HuH-7 (cell line): ENCODE results near the gene EHBP1L1.

Source experiments
- DNase-seq: peaks from one replicate; pipeline ENCODE4 v3.0.0; 2011; ENCODE audit warnings: low spot score

The EHBP1L1 gene

DNA sequence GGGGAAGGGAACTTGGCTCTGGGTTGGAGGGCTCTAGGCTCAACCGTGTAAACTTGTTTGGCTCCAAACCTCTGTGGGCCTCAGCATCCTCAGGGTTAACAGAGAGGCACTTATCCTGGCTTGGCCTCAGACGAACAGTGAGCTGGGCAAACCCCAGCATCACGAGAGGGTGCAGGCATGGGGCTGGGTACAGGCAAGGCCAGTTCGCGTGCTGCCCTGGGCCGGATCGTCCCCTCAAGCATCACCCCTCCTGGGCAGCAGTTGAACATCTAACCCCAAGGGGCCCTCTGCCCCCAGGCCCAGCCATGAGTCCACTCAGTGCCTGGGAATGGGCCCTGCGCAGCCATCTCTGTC lies 1.9 kb downstream of the EHBP1L1 start:
- no peak for DNase-seq

DNA sequence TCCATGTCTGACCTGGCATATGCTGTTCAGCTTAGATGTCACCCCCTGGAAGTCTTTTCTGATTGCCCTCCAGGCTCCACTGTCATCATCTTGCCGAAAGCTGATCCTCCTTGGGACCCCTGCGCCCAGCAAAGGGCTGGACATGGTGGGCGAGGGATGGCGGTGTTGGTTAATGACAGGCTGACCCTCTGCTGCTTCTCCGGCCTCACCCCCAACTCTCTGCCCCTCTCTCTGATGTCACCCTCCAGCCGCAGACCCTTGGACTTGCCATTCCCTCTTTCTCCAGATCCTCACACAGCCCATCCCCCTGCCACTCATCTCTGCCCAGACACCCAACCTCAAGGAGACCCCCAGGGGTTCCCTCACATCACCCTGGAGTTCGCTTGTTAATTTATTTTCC lies 2.3 kb downstream of the EHBP1L1 start:
- no peak for DNase-seq

DNA sequence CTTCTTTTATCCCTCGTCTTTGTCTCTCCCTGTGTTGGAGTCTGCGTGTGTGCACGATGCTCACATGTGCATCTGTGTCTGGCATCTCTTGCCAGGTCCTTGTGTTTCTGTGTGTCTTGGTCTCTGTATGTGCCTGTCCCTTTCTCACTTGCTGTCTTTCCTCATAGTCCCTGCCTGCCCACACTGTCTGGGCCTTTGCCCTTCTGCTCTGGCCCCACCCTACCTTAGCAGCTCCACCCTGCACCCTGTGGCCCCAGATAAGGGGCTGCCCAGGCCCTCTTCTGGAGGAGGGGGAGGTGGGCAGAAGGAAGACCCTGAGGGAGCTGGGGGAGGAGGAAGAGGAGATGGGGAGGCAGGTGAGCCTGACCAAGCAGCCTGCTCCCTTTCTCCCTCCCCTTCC lies 2.8 kb downstream of the EHBP1L1 start:
- DNase-seq = no peak

DNA sequence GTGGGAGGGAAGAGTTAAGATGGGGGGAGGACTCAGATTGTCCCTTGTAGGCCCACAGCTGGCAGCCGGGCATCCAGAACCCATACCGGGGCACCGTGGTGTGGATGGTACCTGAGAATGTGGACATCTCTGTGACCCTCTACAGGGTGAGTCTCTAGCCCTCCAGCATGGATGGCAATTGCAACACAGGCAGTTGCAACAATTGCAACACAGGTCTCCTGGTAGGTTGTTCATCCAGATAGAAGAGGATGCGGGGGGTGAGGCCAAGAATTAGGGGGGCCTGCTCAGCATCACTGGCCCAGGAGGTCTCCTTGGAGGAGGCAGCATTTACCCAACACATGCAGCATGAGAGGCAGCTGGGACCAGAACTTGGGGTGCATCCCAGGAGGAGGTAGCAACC lies 3.4 kb downstream of the EHBP1L1 start:
- no peak for DNase-seq

DNA sequence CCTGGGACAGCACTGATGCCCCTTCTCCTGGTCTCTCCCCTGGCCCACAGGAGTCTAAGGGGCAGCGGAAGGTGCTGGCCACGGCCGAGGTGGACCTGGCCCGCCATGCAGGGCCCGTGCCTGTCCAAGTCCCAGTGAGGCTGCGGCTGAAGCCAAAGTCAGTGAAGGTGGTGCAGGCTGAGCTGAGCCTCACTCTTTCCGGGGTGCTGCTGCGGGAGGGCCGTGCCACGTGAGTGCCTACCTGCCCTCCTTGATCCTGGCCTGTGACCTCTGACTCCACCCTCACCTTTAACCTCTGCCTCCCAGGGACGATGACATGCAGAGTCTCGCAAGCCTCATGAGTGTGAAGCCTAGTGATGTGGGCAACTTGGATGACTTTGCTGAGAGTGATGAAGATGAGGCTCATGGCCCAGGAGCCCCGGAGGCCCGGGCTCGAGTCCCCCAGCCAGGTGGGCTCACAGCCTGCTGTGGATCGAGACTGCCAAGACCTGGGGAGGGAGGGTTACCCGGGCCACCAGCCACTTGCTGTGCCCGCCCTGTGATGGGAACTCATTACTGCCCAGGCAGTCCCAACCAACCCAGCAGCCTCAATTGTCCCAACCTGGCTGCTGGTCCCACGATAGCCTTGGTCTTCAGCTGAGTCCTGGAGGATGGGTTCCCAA lies 4.3 kb downstream of the EHBP1L1 start:
- DNase-seq = no peak

DNA sequence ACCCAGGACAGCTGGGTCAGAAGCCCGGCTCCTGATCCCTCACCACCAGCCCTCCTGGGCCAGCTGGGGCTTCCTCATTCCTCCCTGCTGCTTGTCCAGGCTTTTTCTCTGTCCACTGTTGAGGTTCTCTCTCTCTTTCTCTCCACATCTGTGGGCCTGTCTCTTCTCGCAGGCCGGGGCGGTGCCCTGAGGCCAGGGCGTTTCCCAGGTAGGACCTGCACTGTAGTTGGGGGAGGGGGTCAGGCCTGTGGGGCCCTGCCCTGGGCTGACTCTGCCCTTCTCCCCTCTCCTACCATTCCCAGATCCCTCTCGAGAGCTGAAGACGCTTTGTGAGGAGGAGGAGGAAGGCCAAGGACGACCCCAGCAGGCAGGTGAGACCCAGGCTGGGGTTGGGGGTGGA lies 4.9 kb downstream of the EHBP1L1 start:
- DNase-seq = no peak

DNA sequence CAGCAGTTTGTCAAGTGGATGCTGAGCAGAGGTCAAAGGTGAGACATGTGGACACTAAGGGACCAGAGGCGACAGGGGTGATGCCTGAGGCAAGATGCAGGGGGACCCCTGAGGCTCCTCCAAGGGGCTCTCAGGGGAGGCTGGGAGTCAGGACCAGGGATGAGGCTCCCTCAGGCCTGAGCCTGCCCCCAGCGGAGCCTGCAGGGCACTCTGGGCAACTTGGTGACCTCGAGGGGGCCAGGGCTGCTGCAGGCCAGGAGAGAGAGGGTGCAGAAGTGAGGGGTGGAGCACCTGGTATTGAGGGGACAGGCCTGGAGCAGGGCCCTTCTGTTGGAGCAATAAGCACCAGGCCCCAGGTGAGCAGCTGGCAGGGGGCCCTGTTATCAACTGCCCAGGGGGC lies 6.1 kb downstream of the EHBP1L1 start:
- DNase-seq = no peak

DNA sequence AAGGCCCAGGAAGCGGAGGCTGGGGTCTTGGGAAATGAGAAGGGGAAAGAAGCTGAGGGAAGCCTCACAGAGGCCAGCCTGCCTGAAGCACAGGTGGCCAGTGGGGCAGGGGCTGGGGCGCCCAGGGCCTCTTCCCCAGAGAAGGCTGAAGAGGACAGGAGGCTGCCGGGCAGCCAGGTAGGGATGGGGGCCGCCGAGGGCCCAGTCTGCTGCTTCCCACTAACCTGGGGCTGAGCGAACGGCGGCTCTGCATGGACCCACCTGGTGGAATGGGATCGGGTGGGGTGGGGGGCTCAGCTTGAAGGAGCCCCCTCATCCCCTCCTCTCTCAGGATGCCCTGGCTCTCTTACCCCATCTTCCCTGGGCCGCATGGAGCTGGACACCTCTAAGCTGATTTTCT lies 7.7 kb downstream of the EHBP1L1 start:
- no peak for DNase-seq

DNA sequence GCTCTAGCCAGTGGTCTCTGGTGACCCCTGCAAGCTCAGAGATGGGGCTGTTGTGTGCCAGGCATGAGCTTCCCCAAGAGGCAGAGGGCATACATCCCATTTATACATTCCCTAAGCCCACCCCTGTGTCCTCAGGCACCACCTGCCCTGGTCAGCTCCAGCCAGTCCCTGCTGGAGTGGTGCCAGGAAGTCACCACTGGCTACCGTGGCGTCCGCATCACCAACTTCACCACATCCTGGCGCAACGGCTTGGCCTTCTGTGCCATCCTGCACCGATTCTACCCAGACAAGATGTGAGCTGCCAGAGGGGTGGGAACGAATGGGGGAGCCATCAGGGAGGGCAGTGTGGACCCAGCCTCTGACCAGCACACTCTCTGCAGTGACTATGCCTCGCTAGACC lies 8.3 kb downstream of the EHBP1L1 start:
- DNase-seq = no peak

DNA sequence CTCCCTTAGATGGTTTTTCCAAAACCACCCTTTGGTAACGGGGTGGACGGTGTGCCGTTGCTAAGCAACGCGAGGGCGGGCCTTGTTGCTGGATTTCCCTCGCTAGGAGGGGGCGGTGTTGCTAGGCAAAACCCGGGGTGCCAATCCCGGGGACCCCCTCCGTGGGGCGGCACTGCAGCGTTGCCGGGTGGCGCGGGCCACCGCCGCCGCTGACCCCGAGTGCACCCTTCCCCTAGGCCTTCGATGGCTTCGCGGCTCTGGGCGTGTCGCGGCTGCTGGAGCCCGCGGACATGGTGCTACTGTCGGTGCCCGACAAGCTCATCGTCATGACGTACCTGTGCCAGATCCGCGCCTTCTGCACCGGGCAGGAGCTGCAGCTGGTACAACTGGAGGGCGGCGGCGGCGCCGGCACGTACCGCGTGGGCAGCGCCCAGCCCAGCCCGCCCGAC lies 8.9 kb downstream of the EHBP1L1 start:
- DNase-seq = no peak

DNA sequence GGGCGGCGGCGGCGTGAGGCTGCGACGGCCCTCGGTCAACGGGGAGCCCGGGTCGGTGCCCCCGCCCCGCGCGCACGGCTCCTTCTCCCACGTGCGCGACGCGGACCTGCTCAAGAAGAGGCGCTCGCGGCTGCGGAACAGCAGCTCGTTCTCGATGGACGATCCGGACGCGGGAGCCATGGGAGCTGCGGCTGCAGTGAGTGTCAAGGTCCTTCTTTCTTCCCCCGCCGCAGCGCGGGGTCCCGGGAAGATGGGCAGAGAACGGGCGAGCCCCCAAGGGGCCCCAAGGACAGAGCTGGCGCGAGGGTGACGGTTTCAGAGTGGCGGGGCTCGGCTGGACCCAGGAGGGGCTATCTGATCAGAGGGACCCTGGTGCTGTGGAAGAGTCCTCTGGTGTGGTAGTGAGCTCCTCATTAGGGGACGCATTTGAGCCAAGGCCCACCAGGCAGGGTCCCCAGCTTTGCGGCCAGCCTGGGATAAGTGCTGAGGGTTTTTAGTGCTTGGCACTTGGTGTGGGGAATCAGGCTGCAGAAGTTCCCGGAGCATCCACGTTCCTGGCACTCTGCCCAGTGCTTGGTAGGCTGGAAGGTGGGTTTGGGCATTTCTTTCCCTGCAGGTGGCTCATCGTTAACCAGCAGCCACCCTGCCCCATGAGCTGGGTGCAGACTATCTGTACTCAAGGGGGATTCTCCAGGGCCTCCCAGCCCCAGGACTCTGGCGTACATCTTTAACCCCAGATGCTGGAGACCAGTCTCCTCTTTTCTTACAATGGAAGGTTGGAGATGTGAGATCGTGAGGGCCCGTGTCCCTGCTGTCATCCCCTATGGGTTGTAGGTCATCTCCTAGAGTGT lies 9.8 kb downstream of the EHBP1L1 start:
- DNase-seq = no peak

DNA sequence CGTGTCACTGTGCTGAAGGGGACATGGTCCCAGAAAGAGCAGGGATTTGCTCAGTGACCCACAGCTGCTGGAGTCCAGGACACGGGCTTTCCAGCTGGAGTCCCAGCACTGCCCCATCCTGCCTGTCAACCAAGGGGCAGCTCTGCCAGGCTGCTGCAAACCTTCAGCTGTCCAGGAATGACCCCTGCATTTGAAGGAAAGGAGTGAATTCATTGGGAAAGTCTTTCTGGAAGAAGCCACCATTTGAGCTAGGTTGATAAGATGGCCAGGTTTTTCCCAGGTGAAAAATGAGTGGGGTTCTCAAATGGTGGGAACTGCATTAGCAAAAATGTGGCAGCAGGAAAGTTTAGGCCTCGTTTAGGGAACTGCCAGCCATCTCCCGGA lies 10.4 kb downstream of the EHBP1L1 start:
- no peak for DNase-seq

DNA sequence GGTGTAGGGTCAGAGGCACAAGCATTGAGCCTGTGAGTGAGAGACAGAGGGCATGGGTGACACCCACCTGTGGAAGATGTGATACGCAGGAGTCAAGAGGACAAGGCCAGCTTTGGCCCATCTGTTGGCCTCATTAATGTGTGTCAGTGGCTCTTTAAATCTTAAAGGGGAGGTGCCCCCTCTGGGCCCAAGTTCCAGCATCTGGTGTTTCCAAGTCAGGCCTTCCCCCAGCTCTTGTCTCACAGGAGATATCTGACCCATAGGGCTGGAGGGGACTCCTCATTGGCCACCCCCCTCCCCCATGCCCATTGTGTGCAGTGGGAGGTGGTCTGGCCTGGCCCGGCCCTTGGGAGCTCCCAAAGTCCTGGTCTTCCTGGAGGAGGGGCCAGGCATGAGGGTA lies 10.8 kb downstream of the EHBP1L1 start:
- DNase-seq = no peak

DNA sequence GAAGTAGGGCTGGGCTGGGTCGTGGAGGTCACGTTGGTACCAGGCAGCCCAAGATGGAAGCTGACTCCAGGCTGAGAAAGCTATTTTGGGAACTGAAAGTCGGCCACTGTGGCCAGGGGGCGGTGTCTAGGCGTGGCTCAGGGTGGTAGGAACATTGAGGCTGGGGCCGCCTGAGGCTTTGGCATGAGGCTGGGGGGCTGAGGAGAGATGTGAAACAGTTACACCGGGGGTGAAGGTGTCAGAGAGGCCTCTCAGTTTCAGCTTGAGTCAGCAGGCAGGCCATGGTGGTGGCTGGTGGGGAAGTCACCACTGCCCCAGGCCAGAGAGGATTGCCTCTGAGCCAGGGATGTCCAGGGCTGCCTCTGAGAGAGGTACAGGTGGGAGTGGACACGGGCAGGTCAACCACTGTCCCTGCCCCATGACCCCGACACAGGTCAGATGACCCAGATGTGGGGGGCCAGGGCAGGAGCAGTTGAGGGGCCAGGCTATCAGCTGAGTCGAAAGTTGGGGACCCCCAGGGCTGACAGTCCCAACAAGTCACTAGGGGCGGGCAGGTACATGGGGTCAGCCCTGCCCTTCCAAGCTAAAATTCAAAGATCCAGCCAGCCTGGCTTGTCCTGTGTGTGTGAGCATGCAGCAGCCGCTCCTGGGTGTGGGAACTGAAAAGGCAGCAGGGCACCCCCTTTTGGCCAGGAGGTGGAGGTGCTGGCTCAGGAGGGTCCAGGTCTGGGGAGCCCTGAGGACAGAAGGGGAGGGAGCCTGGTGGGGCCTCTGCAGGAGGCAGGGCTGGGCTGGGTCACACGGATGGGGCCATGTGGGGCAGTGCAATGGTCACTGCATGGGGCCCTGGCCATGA lies 12.6 kb downstream of the EHBP1L1 start:
- peak; percentile 86 for DNase-seq

DNA sequence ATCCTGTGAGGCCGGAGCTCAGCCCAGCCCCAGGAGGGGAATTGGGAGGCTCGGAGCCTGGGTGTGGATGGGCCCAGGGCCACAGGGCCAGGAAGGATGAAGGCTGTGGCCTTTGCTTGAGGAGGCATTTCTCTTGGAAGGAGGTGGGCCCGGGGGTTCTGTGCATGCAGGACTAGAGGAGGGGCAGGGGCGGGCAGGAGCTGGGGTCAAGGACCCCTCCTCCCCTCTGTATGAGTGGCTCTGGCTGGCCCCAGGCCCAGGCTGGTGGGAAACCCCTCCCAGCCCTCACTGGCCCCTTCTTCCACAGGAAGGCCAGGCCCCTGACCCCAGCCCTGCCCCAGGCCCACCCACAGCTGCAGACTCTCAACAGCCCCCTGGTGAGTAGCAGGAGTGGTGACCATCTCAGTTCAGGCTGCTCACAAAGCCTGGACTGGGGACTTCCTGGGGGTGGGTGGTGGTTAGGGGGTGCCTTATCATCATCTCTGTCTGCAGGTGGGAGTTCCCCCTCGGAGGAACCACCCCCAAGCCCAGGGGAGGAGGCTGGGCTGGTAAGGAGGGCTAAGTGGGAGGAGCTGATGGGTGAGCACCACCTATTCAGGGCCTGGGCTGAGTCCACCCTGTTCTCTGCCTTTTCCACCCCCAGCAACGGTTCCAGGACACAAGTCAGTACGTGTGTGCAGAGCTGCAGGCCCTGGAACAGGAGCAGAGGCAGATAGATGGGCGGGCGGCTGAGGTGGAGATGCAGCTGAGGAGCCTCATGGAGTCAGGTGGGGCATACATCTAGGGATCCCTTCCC lies 13.8 kb downstream of the EHBP1L1 start:
- no peak for DNase-seq

DNA sequence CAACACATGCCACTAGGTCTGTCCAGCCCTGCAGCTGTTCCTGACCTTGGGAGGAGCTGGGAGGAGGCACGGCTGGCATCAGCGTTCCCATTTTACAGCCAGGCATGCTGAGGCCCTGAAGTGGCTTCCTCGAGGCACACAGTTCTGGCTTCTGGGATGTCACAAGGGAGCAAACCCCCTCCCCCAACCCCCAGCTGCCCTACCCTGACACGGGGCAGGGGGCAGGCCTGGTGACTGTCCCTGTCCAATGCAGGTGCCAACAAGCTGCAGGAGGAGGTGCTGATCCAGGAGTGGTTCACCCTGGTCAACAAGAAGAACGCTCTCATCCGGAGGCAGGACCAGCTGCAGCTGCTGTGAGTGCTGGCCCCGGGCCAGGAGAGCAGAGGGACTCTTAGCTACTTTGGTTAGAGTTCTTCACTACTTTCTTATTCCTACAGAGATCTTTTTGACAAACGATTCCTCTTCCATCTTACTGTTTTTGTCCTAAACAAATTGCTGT lies 14.4 kb downstream of the EHBP1L1 start:
- DNase-seq = no peak

DNA sequence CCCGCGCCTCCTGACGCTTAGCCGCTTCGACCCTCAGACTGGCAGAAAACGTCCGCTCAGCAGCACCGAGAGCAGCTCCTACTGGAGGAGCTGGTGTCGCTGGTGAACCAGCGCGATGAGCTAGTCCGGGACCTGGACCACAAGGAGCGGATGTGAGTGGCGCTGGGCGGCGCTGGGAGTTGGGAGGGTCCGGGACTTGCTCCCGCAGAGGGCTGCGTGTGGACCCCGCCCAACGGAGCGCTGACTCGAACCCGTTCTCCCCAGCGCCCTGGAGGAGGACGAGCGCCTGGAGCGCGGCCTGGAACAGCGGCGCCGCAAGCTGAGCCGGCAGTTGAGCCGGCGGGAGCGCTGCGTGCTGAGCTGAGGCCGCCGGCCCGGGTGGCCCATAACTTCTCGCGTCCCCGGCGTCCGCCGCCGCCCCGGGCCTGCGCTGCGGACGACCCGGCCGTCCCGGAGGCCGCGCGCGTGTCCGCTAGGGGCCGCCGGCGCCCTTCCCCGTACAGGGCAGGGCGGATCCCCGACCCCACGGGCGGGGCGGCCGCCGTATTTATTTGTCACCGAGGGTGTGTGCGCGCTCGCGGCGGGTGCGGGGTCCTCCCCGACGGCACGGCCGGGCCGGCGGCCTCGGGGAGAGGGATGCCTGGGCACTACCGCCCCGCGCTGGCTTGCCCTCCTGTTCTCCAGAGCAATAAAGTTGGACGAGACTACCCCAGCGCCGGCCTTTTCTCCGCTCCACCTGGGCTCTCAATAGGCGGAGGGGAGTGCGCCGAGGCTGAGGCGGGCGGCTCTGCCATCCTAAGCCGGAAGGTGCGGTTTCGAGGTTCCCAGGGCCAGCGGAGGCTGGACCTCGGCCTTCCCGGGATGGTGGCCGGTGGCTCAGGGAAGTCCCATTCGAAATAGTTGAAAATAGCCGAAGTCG lies 16.3 kb downstream of the EHBP1L1 start:
- DNase-seq = no peak

DNA sequence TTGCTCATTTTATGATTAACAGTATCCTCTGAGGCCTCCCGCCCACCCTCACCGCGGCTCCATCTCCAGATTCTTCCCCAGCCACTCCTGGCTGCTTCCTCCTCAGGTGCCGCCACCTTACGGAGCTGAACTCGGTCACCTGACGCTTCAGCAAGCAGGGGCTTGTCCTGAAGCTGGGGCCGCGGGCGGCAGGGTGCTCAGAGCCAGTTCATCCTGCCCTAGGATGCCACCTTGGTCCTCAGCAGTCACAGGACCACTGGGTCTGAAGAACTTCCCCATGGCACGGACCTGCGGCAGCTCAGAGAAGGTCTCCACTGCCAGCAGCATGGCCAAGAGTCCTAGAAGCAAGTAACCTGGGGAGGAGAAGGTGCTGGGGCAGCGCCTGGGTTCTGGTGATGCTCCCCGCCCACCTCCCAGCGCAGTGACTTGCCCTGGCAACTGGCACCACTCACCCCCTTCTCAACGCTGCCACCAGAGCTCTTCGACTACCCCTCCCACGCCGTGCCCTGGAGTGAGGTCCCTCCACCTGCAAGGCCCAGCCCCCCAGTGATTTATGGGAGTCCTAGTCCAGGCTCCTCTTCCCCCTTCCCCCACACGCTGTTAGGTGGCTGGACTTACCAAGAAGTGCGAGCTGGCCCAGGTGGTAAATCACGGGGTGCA lies 17.1 kb downstream of the EHBP1L1 start:
- no peak for DNase-seq

DNA sequence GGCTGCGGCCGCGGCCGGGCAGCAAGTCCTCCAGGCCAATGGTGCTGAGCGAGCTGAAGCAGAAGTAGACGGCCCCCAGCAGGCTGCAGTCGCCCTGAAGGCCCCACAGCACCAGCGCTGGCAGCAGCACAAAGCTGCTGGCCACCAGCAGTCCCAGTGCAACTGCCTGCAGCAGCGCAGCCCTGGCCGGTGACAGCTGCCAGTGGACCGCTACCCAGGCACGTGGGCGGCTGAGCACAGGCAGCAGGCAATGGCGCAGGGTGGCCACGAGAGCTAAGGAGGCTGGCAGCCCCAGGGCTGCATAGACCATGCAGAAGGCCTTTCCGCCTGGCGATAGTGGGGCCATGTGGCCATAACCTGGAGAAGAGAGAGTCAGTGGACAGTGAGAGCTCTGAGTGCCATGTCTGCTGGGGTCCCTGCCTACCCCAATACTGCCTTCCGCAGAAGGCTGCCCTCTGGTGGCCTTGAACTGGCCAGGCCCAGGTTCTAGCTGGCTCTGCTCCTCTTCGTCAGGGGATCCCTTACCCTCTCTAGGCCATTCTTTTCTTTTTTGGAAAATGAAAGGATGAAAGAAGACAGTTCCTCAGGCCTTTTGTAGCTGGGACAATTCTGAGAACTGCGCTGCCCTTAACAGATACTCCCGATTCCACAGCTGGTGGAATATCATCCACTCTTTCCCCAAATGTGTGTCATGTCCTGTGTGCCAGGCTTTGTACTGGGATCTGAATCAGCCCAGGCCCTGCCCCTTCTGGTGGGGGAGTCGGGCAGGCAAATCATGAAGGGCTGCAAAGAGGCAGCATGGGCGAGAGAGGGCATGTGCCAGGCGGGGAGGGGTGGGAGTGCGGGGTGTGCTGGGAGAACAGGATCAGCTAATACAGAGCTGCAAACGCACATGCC lies 17.9 kb downstream of the EHBP1L1 start:
- peak; percentile 77 for DNase-seq
